Stimulated activated CD4-positive, alpha-beta T cell treated with anti-CD3 and anti-CD28 coated beads, Interleukin-1b, Interleukin-23, amount 100 ng/mL, for 1 hour (primary cell): ENCODE measurements around the gene PHF2.

Source experiments
- DNase-seq, 2 donors: peaks; one replicate each; pipeline ENCODE4 v3.0.0-alpha.2; 2020; ENCODE audit warnings: low read depth in 2 of 2

Gene PHF2

GRCh38 chr9:93568169-93568568 lies 8.2 kb upstream of the PHF2 start:
- DNase-seq, result no peak

- no peak for DNase-seq
Measured at GRCh38 chr9:93569621-93570174, 6.7 kb upstream of the PHF2 start.

- no peak for DNase-seq
Measured at GRCh38 chr9:93572221-93572620, 4.2 kb upstream of the PHF2 start.

- DNase-seq, result no peak
Measured at GRCh38 chr9:93572636-93573515, 3.5 kb upstream of the PHF2 start.

GRCh38 chr9:93573516-93573828 lies 2.9 kb upstream of the PHF2 start:
- no peak for DNase-seq

GRCh38 chr9:93574091-93574899 lies 2.1 kb upstream of the PHF2 start:
- DNase-seq, result no peak

- DNase-seq, result no peak
Measured at GRCh38 chr9:93574900-93575795, 1.2 kb upstream of the PHF2 start.

- DNase-seq, result no peak
Measured at GRCh38 chr9:93575796-93576257, 557 bp upstream of the PHF2 start.

- no peak for DNase-seq
Measured at GRCh38 chr9:93577078-93577974, 942 bp downstream of the PHF2 start.

- no peak for DNase-seq
Measured at GRCh38 chr9:93577975-93578682, 1.7 kb downstream of the PHF2 start.

- DNase-seq, result no peak
Measured at GRCh38 chr9:93578844-93579243, 2.5 kb downstream of the PHF2 start.

GRCh38 chr9:93579711-93580516 lies 3.5 kb downstream of the PHF2 start:
- DNase-seq, result no peak

GRCh38 chr9:93580654-93581380 lies 4.4 kb downstream of the PHF2 start:
- DNase-seq, result no peak

- no peak for DNase-seq
Measured at GRCh38 chr9:93582115-93582514, 5.7 kb downstream of the PHF2 start.

GRCh38 chr9:93582550-93582949 lies 6.2 kb downstream of the PHF2 start:
- no peak for DNase-seq

- no peak for DNase-seq
Measured at GRCh38 chr9:93585259-93585658, 8.9 kb downstream of the PHF2 start.

GRCh38 chr9:93585695-93586094 lies 9.3 kb downstream of the PHF2 start:
- DNase-seq, result no peak

- no peak for DNase-seq
Measured at GRCh38 chr9:93586290-93587057, 10.1 kb downstream of the PHF2 start.
